ENCODE data around the gene SLC30A1. TPM values are rescaled to one million over a fixed set of nuclear protein-coding genes. Genes with fewer than 3 reads are reported as not detected.

SLC30A1 gene
- total and polyA plus RNA-seq, 8 donors, result 0.58 to 30.1 (median 5.5) TPM

DNA sequence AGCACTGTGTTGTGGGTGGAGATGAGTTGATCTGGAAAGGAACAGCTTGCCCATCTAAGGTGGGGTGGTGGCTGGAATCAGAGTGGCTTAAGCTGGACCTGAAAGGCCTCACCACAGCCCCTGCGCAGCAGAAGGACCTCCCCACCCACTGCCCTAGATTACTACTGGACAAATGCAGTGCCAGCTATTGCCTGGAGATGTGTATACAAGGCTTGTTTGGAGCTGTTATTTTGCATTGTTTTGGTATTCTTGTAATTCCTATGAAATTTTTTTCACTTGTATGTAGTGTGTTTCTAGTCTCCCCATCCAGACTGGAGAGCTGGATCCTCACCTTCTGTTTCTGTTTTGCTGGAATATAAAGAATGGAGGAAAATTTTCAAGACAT is 1.3 kb upstream of the SLC30A1 start:
- TF ChIP-seq POLR2AphosphoS5 (IDR thresholded peaks at IDR 0.05) (no peak), EP300 (IDR thresholded peaks at IDR 0.05) (no peak), POLR2A (IDR thresholded peaks at IDR 0.05) (no peak)
- TF ChIP-seq, protein P1, sequence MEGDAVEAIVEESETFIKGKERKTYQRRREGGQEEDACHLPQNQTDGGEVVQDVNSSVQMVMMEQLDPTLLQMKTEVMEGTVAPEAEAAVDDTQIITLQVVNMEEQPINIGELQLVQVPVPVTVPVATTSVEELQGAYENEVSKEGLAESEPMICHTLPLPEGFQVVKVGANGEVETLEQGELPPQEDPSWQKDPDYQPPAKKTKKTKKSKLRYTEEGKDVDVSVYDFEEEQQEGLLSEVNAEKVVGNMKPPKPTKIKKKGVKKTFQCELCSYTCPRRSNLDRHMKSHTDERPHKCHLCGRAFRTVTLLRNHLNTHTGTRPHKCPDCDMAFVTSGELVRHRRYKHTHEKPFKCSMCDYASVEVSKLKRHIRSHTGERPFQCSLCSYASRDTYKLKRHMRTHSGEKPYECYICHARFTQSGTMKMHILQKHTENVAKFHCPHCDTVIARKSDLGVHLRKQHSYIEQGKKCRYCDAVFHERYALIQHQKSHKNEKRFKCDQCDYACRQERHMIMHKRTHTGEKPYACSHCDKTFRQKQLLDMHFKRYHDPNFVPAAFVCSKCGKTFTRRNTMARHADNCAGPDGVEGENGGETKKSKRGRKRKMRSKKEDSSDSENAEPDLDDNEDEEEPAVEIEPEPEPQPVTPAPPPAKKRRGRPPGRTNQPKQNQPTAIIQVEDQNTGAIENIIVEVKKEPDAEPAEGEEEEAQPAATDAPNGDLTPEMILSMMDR (IDR thresholded peaks at IDR 0.05), result no peak
- DNase-seq, result peak in 1 of 2 donors; percentile 48
- Histone ChIP-seq H3K36me3 (peaks cover 4 to 7% (median 6%) of the 10 kb centered on the region in 4 donors), H3K4me3 (peak overlapping the region in 1 of 4 donors; percentile 76), H3K9me3 (no peaks in the 10 kb centered on the region), H3K27ac (peak overlapping the region in 4 of 5 donors; percentile 95 to 98 (median 97)), H3K27me3 (no peaks in the 10 kb centered on the region), H3K4me1 (peaks cover 8 to 46% (median 28%) of the 10 kb centered on the region in 4 donors)
- WGBS, 5 donors, result 70 to 85% (median 82%) methylated on average over 1 of the region's 1 CpG
- intact Hi-C loops (cut with DNase I; ENCODE audit: low total_unique reads), result loop anchor here (10.0 kb wide), 1 partner anchor 75 kb away; no protein-coding TSS in a partner anchor

DNA sequence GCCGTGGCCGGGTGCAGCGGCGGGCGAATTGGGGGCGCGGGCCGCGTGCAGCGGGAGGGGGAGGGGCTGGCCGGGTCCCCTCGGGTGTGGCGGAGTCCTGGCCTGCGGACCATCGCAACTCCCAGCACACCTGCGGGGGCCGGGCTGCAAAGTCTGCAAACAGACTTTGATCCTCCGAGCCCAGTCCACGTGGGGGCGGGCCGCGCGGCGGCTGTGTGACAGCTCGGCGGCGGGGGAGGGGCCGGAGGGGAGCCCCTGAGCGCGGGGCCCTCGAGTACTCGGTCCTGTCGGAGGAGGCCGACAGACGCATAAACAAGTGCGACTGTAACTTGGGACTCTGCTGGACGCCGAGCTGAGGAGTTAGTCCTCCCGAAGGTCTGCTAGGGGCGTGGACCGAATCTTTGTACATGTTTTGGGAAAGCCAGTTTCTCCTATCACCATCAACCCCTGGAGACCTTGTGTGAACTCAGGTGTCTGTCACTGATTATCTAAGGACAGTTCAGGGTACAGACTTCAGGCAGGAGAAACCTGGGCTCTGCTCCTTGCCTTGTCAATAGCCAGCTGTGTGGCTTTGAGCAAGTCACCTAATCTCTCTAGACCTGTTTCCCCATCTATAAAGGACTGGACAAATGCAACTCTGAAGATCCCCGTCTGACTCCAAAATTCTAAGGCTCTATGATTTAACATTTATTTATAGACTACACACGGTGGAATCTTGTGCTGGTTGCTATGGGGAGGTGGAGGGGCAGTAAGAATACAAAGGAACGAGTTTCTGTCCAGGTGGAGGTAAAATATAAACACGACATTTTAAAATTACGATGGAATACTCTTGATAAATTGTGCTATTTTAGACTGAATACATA is 710 bp upstream of the SLC30A1 start:
- peaks cover 8 to 53% (median 32%) of the 10 kb centered on the region in 4 donors for H3K4me1 ChIP-seq
- H3K36me3 ChIP-seq, result peaks cover 8 to 14% (median 10%) of the 10 kb centered on the region in 4 donors
- peak in 1 of 2 donors; percentile 83 for DNase-seq
- peak overlapping the region; percentile 84 to 98 (median 97) for H3K27ac ChIP-seq
- intact Hi-C loops (cut with DNase I; ENCODE audit: low total_unique reads), result loop anchor here (10.0 kb wide), 1 partner anchor 75 kb away; no protein-coding TSS in a partner anchor
- no peak for TF ChIP-seq POLR2A (IDR thresholded peaks at IDR 0.05)
- TF ChIP-seq EP300 (IDR thresholded peaks at IDR 0.05), result no peak
- no peak for TF ChIP-seq POLR2AphosphoS5 (IDR thresholded peaks at IDR 0.05)
- TF ChIP-seq, protein P1 (IDR thresholded peaks at IDR 0.05), result no peak
- H3K9me3 ChIP-seq, result no peaks in the 10 kb centered on the region
- no peaks in the 10 kb centered on the region for H3K27me3 ChIP-seq
- peak overlapping the region; percentile 76 to 99 (median 90) for H3K4me3 ChIP-seq
- 3 to 7% (median 5%) methylated on average over 18 to 45 of the region's 46 CpGs for WGBS, 5 donors

DNA sequence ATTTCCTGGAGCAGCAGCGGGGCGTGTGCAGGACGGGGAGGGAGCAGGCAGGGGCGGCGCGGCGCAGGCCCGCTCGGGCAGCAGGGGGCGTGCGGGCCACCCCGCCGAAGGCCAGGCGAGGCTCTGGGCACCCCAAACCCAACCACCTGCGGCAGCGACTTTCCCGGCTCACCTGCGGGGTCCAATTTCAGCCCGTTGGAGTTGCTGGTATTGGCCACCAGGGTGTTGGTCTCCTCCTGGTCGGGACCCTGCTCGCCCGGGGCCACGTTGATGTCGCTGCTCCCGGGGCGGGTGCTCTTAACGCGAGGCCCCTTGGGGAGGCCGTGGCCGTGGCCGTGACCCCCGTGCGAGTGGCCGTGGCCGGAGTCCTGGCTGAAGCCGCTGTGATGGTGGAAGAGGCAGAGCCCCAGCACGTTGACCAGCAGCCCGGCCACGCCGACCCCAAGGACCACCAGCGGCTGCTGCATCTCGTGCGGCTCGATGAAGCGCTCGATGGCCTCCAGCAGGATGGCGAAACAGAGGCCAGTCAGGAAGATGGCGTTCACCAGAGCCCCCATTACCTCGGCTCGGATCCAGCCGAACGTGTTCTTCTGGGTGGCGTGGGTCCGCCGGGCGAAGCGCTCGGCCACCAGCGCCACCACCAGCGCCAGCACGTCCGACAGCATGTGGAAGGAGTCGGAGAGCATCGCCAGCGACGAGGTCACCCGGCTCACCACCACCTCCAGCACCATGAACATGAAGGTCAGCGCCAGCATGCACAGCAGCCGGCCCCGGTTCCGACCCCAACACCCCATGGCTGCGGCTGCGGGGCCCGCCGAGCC is 932 bp downstream of the SLC30A1 start:
- Histone ChIP-seq H3K27me3 (no peaks in the 10 kb centered on the region), H3K4me1 (peaks cover 8 to 68% (median 40%) of the 10 kb centered on the region in 4 donors), H3K27ac (peak overlapping the region; percentile 95 to 99 (median 97))

More for the DNA sequence above, 932 bp downstream of the SLC30A1 start:
- peak; percentile 80 to 94 for DNase-seq
- H3K36me3 ChIP-seq, result peaks cover 8 to 18% (median 12%) of the 10 kb centered on the region in 4 donors
- 0 to 1% (median 0%) methylated on average over 27 to 75 of the region's 75 CpGs for WGBS, 5 donors
- H3K9me3 ChIP-seq, result no peaks in the 10 kb centered on the region
- H3K4me3 ChIP-seq, result peak overlapping the region; percentile 76 to 99 (median 90)
- no peak for TF ChIP-seq POLR2A (IDR thresholded peaks at IDR 0.05)
- TF ChIP-seq EP300 (IDR thresholded peaks at IDR 0.05), result no peak
- TF ChIP-seq, protein P1 (IDR thresholded peaks at IDR 0.05), result peak in 5 of 7 experiments; percentile 59 to 91 (median 84)
- TF ChIP-seq POLR2AphosphoS5 (IDR thresholded peaks at IDR 0.05), result peak in 2 of 3 donors; percentile 28 to 47
- intact Hi-C loops (cut with DNase I; ENCODE audit: low total_unique reads), result no loop called here
